ENCODE results near the gene SOAT2. TPM values are rescaled to one million over a fixed set of nuclear protein-coding genes. Genes with fewer than 3 reads are reported as not detected.
"Not testable (repeated sequence)": the region's sequence is repeated elsewhere in the genome, so short reads cannot be mapped to it uniquely, and the experiment has no call there.

The SOAT2 gene
- total RNA-seq, 1 experiment from 2014 or later, result not detected

- no peak overlapping the region for H3K27ac ChIP-seq (ENCODE audit: low read length)
- POLR2A ChIA-PET, result no interaction called here
- no peaks in the 10 kb centered on the region for H3K4me1 ChIP-seq (ENCODE audit: control insufficient read depth, insufficient read depth, low read length)
- intact Hi-C loops (cut with micrococcal nuclease; ENCODE audit: unreplicated experiment) (no loop called here), in situ Hi-C loops (cut with HindIII; ENCODE audit: low pct_unique_long_range_greater_than_20kb, low sequenced_read_pairs) (no loop called here)
- no peak for TF ChIP-seq TCF7L2 (IDR thresholded peaks at IDR 0.05; ENCODE audit: low read depth, low read length)
- TF ChIP-seq POLR2AphosphoS5 (IDR thresholded peaks at IDR 0.05; ENCODE audit: low read depth, low read length), result no peak
- no peak for TF ChIP-seq SIN3A (IDR thresholded peaks at IDR 0.05; ENCODE audit: borderline replicate concordance, insufficient read depth, low read depth, low read length)
- TF ChIP-seq, protein P1, sequence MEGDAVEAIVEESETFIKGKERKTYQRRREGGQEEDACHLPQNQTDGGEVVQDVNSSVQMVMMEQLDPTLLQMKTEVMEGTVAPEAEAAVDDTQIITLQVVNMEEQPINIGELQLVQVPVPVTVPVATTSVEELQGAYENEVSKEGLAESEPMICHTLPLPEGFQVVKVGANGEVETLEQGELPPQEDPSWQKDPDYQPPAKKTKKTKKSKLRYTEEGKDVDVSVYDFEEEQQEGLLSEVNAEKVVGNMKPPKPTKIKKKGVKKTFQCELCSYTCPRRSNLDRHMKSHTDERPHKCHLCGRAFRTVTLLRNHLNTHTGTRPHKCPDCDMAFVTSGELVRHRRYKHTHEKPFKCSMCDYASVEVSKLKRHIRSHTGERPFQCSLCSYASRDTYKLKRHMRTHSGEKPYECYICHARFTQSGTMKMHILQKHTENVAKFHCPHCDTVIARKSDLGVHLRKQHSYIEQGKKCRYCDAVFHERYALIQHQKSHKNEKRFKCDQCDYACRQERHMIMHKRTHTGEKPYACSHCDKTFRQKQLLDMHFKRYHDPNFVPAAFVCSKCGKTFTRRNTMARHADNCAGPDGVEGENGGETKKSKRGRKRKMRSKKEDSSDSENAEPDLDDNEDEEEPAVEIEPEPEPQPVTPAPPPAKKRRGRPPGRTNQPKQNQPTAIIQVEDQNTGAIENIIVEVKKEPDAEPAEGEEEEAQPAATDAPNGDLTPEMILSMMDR (IDR thresholded peaks at IDR 0.05), result no peak
- TF ChIP-seq, protein P2, sequence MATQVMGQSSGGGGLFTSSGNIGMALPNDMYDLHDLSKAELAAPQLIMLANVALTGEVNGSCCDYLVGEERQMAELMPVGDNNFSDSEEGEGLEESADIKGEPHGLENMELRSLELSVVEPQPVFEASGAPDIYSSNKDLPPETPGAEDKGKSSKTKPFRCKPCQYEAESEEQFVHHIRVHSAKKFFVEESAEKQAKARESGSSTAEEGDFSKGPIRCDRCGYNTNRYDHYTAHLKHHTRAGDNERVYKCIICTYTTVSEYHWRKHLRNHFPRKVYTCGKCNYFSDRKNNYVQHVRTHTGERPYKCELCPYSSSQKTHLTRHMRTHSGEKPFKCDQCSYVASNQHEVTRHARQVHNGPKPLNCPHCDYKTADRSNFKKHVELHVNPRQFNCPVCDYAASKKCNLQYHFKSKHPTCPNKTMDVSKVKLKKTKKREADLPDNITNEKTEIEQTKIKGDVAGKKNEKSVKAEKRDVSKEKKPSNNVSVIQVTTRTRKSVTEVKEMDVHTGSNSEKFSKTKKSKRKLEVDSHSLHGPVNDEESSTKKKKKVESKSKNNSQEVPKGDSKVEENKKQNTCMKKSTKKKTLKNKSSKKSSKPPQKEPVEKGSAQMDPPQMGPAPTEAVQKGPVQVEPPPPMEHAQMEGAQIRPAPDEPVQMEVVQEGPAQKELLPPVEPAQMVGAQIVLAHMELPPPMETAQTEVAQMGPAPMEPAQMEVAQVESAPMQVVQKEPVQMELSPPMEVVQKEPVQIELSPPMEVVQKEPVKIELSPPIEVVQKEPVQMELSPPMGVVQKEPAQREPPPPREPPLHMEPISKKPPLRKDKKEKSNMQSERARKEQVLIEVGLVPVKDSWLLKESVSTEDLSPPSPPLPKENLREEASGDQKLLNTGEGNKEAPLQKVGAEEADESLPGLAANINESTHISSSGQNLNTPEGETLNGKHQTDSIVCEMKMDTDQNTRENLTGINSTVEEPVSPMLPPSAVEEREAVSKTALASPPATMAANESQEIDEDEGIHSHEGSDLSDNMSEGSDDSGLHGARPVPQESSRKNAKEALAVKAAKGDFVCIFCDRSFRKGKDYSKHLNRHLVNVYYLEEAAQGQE (IDR thresholded peaks at IDR 0.05; ENCODE audit: insufficient read depth in 1 of 2, low read depth in 2 of 2, low read length in 1 of 2), result no peak
- no peaks in the 10 kb centered on the region for H3K36me3 ChIP-seq (ENCODE audit: control insufficient read depth, insufficient read depth, low read length)
- DNase-seq (ENCODE audit: low read depth, low spot score) (no peak), ATAC-seq (no peak)
- H3K9me3 ChIP-seq (ENCODE audit: control insufficient read depth, insufficient read depth, low read depth, low read length), result no peaks in the 10 kb centered on the region
- no TSS peak for BruUV-seq (replicated peaks)
- no peak overlapping the region for H3K4me3 ChIP-seq (ENCODE audit: low read depth in 2 of 2, low read length in 2 of 2)
- no peaks in the 10 kb centered on the region for H3K27me3 ChIP-seq (ENCODE audit: control insufficient read depth, insufficient read depth, low read length)
- CTCF ChIA-PET, result interaction anchor here (0.6 to 2.0 kb wide), 3 partner anchors 53 to 160 kb away, joined by 3 to 5 read pairs (median 4); partner anchors contain the start of gene AAAS
Observed at GRCh38 chr12:53161119-53161911, 58.0 kb downstream of the SOAT2 start.

GRCh38 chr12:53163008-53163407, 59.7 kb downstream of the SOAT2 start:
- CTCF ChIA-PET; H3K9me3 ChIP-seq (ENCODE audit: control insufficient read depth, insufficient read depth, low read depth, low read length); DNase-seq (ENCODE audit: low read depth, low spot score); H3K36me3 ChIP-seq (ENCODE audit: control insufficient read depth, insufficient read depth, low read length); H3K4me3 ChIP-seq (ENCODE audit: low read depth in 2 of 2, low read length in 2 of 2); in situ Hi-C loops (cut with HindIII; ENCODE audit: low pct_unique_long_range_greater_than_20kb, low sequenced_read_pairs); POLR2A ChIA-PET; ATAC-seq; H3K4me1 ChIP-seq (ENCODE audit: control insufficient read depth, insufficient read depth, low read length); H3K27me3 ChIP-seq (ENCODE audit: control insufficient read depth, insufficient read depth, low read length); H3K27ac ChIP-seq (ENCODE audit: low read length); BruUV-seq (replicated peaks); intact Hi-C loops (cut with micrococcal nuclease; ENCODE audit: unreplicated experiment): not testable (repeated sequence)

DNA sequence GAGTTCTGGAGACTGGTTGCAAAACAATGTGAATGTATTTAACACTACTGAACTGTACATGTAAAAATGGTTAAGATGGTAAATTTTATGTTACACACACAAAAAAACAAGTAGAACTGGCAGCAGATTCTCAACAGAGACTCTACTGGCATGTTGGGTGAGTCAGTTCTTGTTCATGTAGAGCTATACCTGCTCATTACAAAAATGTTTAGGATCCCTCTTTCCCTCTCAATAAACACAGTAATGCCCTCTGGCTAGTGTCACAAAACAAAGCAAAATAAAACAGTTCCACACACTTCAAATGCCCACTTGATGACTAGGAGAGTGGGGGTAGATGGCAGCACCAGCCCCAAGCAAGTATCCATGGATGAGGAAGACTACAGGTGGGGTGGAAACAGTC, 63.6 kb downstream of the SOAT2 start:
- CTCF ChIA-PET, result no interaction called here
- Histone ChIP-seq H3K27ac (ENCODE audit: low read length) (no peak overlapping the region), H3K27me3 (ENCODE audit: control insufficient read depth, insufficient read depth, low read length) (no peaks in the 10 kb centered on the region), H3K9me3 (ENCODE audit: control insufficient read depth, insufficient read depth, low read depth, low read length) (no peaks in the 10 kb centered on the region), H3K4me3 (ENCODE audit: low read depth in 2 of 2, low read length in 2 of 2) (no peak overlapping the region), H3K36me3 (ENCODE audit: control insufficient read depth, insufficient read depth, low read length) (no peaks in the 10 kb centered on the region), H3K4me1 (ENCODE audit: control insufficient read depth, insufficient read depth, low read length) (no peaks in the 10 kb centered on the region)
- in situ Hi-C loops (cut with HindIII; ENCODE audit: low pct_unique_long_range_greater_than_20kb, low sequenced_read_pairs), result no loop called here
- BruUV-seq (replicated peaks), result no TSS peak
- ATAC-seq (no peak), DNase-seq (ENCODE audit: low read depth, low spot score) (no peak)
- TF ChIP-seq SIN3A (IDR thresholded peaks at IDR 0.05; ENCODE audit: borderline replicate concordance, insufficient read depth, low read depth, low read length) (no peak), POLR2AphosphoS5 (IDR thresholded peaks at IDR 0.05; ENCODE audit: low read depth, low read length) (no peak), TCF7L2 (IDR thresholded peaks at IDR 0.05; ENCODE audit: low read depth, low read length) (no peak)
- TF ChIP-seq, protein P2 (IDR thresholded peaks at IDR 0.05; ENCODE audit: insufficient read depth in 1 of 2, low read depth in 2 of 2, low read length in 1 of 2), result no peak
- TF ChIP-seq, protein P1 (IDR thresholded peaks at IDR 0.05), result no peak
- intact Hi-C loops (cut with micrococcal nuclease; ENCODE audit: unreplicated experiment), result no loop called here
- POLR2A ChIA-PET, result no interaction called here

All from Panc1 (cell line).